Measurements from ENCODE around the gene TMC3. TPM values are rescaled to one million over a fixed set of nuclear protein-coding genes. Genes with fewer than 3 reads are reported as not detected.
A peak's percentile ranks its signal among the peaks of the same experiment; 100 is the strongest.

TMC3 gene
- total RNA-seq, 1 donor from 2014 or later, result not detected

DNA sequence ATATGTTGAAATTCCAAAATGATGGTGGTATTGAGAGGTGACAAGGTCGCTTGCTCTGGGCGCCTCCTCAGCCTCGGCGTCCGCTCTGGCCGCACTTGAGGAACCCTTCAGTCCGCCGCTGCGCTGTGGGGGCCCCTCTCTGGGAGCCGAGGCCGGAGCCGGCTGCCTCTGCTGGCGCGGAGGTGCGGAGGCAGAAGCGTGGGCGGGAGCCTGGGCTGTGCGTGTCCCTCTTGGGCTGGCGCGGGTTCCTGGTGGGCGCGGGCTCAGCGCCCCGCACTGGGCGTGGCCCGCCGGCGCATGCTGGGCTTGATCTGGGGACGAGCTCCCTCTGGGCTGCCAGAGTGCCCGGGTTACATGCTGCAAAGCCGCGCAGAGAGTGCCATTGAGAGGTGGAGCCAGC is 39.8 kb upstream of the TMC3 start:
- Mint-ChIP-seq H3K27me3 (ENCODE audit: low read depth) (no peaks in the 10 kb centered on the region), H3K4me1 (ENCODE audit: low read depth) (peaks cover 10% of the 10 kb centered on the region), H3K27ac (ENCODE audit: unreplicated experiment) (no peak overlapping the region), H3K4me3 (ENCODE audit: unreplicated experiment) (no peak overlapping the region), H3K9me3 (ENCODE audit: low read depth) (no peaks in the 10 kb centered on the region), H3K36me3 (ENCODE audit: low read depth) (no peaks in the 10 kb centered on the region)
- no peak for DNase-seq (ENCODE audit: low spot score)
- TF ChIP-seq, protein P1, sequence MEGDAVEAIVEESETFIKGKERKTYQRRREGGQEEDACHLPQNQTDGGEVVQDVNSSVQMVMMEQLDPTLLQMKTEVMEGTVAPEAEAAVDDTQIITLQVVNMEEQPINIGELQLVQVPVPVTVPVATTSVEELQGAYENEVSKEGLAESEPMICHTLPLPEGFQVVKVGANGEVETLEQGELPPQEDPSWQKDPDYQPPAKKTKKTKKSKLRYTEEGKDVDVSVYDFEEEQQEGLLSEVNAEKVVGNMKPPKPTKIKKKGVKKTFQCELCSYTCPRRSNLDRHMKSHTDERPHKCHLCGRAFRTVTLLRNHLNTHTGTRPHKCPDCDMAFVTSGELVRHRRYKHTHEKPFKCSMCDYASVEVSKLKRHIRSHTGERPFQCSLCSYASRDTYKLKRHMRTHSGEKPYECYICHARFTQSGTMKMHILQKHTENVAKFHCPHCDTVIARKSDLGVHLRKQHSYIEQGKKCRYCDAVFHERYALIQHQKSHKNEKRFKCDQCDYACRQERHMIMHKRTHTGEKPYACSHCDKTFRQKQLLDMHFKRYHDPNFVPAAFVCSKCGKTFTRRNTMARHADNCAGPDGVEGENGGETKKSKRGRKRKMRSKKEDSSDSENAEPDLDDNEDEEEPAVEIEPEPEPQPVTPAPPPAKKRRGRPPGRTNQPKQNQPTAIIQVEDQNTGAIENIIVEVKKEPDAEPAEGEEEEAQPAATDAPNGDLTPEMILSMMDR (IDR thresholded peaks at IDR 0.05), result no peak

DNA sequence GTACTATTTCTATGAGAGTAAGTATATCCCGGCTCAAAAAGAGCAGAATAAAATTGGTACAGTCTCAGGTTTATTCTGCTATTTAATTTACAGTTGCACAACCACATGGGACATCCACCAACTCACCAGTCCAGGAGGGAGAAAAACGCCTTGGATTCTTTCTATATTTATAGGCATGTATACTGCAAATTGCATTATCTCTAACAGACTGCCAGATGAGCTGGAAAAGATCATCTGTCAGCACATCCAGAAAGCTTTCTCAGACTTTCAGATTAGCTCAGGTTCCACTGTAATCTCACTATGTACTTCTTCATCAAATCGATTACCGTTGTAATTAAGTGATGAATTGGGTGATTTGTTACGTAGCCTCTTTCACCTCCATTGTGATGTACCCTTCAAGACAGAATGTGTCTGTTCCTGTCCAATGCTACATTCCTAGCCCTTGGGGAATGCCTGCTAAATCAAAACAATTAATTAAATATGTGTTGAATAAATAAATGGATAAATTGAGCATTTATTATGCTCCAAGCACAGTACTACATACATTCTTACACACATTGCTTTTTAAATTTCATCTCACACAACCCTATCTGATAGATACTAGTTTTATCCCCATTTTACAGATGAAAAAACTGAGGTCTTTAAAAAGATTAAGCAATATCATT is 38.1 kb upstream of the TMC3 start:
- Mint-ChIP-seq H3K9me3 (ENCODE audit: low read depth) (no peaks in the 10 kb centered on the region), H3K36me3 (ENCODE audit: low read depth) (no peaks in the 10 kb centered on the region), H3K27ac (ENCODE audit: unreplicated experiment) (no peak overlapping the region), H3K4me1 (ENCODE audit: low read depth) (peaks cover 7% of the 10 kb centered on the region), H3K4me3 (ENCODE audit: unreplicated experiment) (no peak overlapping the region), H3K27me3 (ENCODE audit: low read depth) (peaks cover 9% of the 10 kb centered on the region)
- no peak for DNase-seq (ENCODE audit: low spot score)
- TF ChIP-seq, protein P1 (IDR thresholded peaks at IDR 0.05), result no peak

DNA sequence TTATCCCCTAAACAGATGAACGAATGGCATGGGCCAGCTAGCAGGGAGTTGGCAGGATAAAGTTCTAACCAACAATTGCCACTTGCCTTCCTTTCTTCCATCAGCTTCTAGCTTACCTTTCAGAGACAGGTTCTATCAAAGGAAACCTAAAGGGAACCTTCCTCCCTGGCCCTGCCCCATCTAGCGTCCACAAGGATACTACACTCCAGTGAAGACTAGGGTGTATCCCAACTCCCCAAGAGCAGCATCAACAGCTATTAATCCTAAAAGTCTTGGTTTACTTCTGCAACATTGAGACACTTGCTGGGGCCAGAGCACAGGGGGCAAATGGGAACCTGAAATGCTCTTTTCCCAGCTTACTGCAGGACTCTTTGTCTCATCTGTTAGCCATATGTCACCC is 37.0 kb upstream of the TMC3 start:
- H3K9me3 Mint-ChIP-seq (ENCODE audit: low read depth), result no peaks in the 10 kb centered on the region
- no peak overlapping the region for H3K4me3 Mint-ChIP-seq (ENCODE audit: unreplicated experiment)
- H3K4me1 Mint-ChIP-seq (ENCODE audit: low read depth), result peaks cover 7% of the 10 kb centered on the region

DNA sequence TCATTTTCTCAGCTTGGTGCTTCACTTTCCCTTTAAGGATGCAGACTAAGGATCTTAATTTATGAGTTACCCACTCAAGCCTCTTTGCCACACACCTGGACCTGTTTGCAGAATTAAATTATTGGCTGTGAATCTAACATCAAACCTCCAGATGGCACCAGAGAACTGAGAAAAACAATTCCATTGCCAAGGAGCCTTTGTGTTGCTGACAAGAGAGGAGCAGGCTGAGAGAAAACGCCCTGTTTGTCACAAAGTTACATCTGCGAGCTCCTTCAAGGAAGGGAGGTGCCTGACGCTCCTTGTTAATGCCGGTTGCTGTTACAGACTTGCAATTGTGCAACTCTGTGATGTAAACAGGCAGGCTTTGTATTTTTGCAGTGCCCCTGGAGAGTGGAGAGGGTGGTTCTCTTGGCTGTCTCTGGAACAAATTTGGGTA is 36.3 kb upstream of the TMC3 start:
- Mint-ChIP-seq H3K36me3 (ENCODE audit: low read depth) (no peaks in the 10 kb centered on the region), H3K27ac (ENCODE audit: unreplicated experiment) (no peak overlapping the region)

More for the DNA sequence above, 37.0 kb upstream of the TMC3 start:
- DNase-seq (ENCODE audit: low spot score), result no peak
- no peaks in the 10 kb centered on the region for H3K36me3 Mint-ChIP-seq (ENCODE audit: low read depth)
- H3K27me3 Mint-ChIP-seq (ENCODE audit: low read depth), result peaks cover 10% of the 10 kb centered on the region
- TF ChIP-seq, protein P1 (IDR thresholded peaks at IDR 0.05), result no peak
- no peak overlapping the region for H3K27ac Mint-ChIP-seq (ENCODE audit: unreplicated experiment)

DNA sequence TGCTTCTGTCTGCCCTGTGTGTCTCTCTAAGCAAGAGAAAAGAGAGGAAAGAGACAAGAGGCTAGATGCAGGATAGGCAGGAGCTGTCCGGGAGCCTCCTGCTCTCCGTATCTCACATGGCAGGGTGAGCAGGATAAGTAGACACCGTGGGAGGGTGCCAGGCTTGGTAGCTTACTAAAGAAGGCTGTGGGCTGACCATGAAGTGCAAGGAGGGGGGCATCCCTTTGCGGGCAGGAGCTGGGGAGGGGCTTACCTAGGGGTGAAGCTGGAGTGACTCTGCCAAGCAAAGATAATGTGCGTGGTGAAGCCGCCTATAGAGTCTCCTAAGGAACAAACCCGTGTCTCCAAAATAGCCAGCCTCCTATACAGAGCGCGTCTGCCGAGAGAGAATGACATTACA is 33.7 kb upstream of the TMC3 start:
- peaks cover 7% of the 10 kb centered on the region for H3K4me1 Mint-ChIP-seq (ENCODE audit: low read depth)
- no peak for DNase-seq (ENCODE audit: low spot score)
- H3K36me3 Mint-ChIP-seq (ENCODE audit: low read depth), result no peaks in the 10 kb centered on the region
- H3K27ac Mint-ChIP-seq (ENCODE audit: unreplicated experiment), result no peak overlapping the region
- no peak overlapping the region for H3K4me3 Mint-ChIP-seq (ENCODE audit: unreplicated experiment)
- TF ChIP-seq, protein P1 (IDR thresholded peaks at IDR 0.05), result no peak
- peaks cover 12% of the 10 kb centered on the region for H3K27me3 Mint-ChIP-seq (ENCODE audit: low read depth)
- H3K9me3 Mint-ChIP-seq (ENCODE audit: low read depth), result no peaks in the 10 kb centered on the region

More for the DNA sequence above, 36.3 kb upstream of the TMC3 start:
- no peak for DNase-seq (ENCODE audit: low spot score)
- peaks cover 11% of the 10 kb centered on the region for H3K27me3 Mint-ChIP-seq (ENCODE audit: low read depth)
- H3K4me1 Mint-ChIP-seq (ENCODE audit: low read depth), result peaks cover 7% of the 10 kb centered on the region
- H3K4me3 Mint-ChIP-seq (ENCODE audit: unreplicated experiment), result no peak overlapping the region
- H3K9me3 Mint-ChIP-seq (ENCODE audit: low read depth), result no peaks in the 10 kb centered on the region
- TF ChIP-seq, protein P1 (IDR thresholded peaks at IDR 0.05), result peak; percentile 92
